ENCODE results near the gene INSYN1. TPM values are rescaled to one million over a fixed set of nuclear protein-coding genes. Genes with fewer than 3 reads are reported as not detected.
"Not testable (repeated sequence)": the region's sequence is repeated elsewhere in the genome, so short reads cannot be mapped to it uniquely, and the experiment has no call there.

INSYN1 gene
- total RNA-seq, 4 donors from 2014 or later, result 12.5 to 27.4 (median 23.8) TPM

DNA sequence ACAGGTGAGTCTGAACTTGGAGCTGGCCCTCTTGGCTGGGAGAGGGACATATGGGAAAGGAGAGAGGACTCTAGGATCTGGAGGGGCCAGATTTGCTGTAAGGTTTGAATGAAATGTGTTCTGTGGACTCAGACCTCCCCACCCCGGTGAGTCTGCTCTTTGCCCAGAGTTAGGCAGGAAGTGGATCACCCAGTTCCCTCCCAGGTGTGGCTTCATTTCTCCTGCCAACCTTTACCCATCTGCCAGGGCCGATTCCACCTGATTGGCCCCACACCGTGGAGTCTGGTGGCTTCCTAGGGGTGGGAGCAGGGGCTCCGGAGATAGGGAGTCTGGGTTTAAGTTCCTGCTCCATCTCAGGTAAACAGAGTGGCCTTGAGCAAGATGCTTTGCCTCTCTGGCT, 43.5 kb downstream of the INSYN1 start:
- DNase-seq (ENCODE audit: extremely low spot score), result no peak
- Histone ChIP-seq H3K4me1 (peaks cover 0 to 7% (median 0%) of the 10 kb centered on the region in 4 donors), H3K9me3 (no peaks in the 10 kb centered on the region), H3K27me3 (no peaks in the 10 kb centered on the region), H3K4me3 (no peak overlapping the region), H3K36me3 (peaks cover 23 to 92% (median 60%) of the 10 kb centered on the region in 4 donors), H3K27ac (replicated peaks in 1 of 4) (no peak overlapping the region)
- intact Hi-C loops (cut with DNase I), result loop anchor here (10.0 kb wide), 1 partner anchor 425 kb away; no protein-coding TSS in a partner anchor
- TF ChIP-seq EP300 (IDR thresholded peaks at IDR 0.05) (no peak), POLR2AphosphoS5 (IDR thresholded peaks at IDR 0.05) (no peak), POLR2A (IDR thresholded peaks at IDR 0.05; ENCODE audit: low read depth) (no peak)
- TF ChIP-seq, protein P1, sequence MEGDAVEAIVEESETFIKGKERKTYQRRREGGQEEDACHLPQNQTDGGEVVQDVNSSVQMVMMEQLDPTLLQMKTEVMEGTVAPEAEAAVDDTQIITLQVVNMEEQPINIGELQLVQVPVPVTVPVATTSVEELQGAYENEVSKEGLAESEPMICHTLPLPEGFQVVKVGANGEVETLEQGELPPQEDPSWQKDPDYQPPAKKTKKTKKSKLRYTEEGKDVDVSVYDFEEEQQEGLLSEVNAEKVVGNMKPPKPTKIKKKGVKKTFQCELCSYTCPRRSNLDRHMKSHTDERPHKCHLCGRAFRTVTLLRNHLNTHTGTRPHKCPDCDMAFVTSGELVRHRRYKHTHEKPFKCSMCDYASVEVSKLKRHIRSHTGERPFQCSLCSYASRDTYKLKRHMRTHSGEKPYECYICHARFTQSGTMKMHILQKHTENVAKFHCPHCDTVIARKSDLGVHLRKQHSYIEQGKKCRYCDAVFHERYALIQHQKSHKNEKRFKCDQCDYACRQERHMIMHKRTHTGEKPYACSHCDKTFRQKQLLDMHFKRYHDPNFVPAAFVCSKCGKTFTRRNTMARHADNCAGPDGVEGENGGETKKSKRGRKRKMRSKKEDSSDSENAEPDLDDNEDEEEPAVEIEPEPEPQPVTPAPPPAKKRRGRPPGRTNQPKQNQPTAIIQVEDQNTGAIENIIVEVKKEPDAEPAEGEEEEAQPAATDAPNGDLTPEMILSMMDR (IDR thresholded peaks at IDR 0.05), result no peak
- WGBS, result 82% methylated on average over 3 of the region's 4 CpGs

DNA sequence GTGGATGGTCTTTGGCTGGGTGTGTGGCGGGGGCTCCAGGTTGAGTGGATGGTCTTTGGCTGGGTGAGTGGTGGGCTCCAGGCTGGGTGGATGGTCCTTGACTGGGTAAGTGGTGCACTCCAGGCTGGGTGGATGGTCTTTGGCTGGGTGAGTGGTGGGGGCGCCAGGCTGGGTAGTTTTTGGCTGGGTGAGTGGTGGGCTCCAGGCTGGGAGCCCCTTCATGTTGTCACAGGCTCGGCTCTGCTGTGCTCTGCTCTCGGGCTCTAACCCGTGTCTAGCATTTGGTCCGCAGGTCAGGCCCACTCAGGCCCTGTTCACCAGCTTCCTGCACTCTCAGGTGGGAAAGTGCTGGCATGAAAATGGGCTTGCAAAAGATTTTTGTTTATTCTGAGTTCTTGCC, 43.9 kb downstream of the INSYN1 start:
- H3K27ac ChIP-seq (replicated peaks in 1 of 4), result no peak overlapping the region
- no peak overlapping the region for H3K4me3 ChIP-seq
- H3K4me1 ChIP-seq, result peaks cover 0 to 11% (median 0%) of the 10 kb centered on the region in 4 donors
- intact Hi-C loops (cut with DNase I), result loop anchor here (10.0 kb wide), 1 partner anchor 424 kb away; no protein-coding TSS in a partner anchor
- H3K27me3 ChIP-seq, result no peaks in the 10 kb centered on the region
- peaks cover 23 to 94% (median 64%) of the 10 kb centered on the region in 4 donors for H3K36me3 ChIP-seq
- no peaks in the 10 kb centered on the region for H3K9me3 ChIP-seq
- 93% methylated on average over 3 of the region's 6 CpGs for WGBS
- no peak for DNase-seq (ENCODE audit: extremely low spot score)
- TF ChIP-seq, protein P1 (IDR thresholded peaks at IDR 0.05), result no peak
- TF ChIP-seq POLR2AphosphoS5 (IDR thresholded peaks at IDR 0.05) (no peak), EP300 (IDR thresholded peaks at IDR 0.05) (no peak), POLR2A (IDR thresholded peaks at IDR 0.05; ENCODE audit: low read depth) (no peak)

DNA sequence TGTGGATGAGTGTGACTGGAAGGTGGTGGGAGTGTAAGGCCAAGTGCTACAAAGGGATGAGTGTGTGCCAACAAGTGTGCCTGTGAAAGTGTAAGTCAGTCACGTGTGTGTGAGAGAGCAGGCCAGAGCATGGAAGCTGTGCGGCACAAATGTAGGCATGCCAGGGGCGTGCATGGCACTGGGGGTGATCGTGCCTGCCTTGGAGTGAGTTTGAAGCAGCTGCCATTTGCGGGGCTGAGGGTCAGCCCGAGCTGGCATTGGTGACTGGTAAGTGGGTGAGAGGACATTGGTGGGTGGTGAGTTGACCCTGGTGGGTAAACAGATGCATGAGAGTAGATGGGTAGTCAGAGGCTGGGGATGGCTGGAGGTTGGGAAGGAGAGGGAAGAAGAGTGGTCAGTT, 44.5 kb downstream of the INSYN1 start:
- TF ChIP-seq EP300 (IDR thresholded peaks at IDR 0.05) (no peak), POLR2A (IDR thresholded peaks at IDR 0.05; ENCODE audit: low read depth) (no peak), POLR2AphosphoS5 (IDR thresholded peaks at IDR 0.05) (no peak)
- TF ChIP-seq, protein P1 (IDR thresholded peaks at IDR 0.05), result no peak
- intact Hi-C loops (cut with DNase I), result loop anchor here (10.0 kb wide), 1 partner anchor 424 kb away; no protein-coding TSS in a partner anchor
- Histone ChIP-seq H3K9me3 (no peaks in the 10 kb centered on the region), H3K27ac (replicated peaks in 1 of 4) (no peak overlapping the region), H3K4me3 (no peak overlapping the region), H3K36me3 (peaks cover 23 to 94% (median 64%) of the 10 kb centered on the region in 4 donors), H3K4me1 (peaks cover 0 to 11% (median 0%) of the 10 kb centered on the region in 4 donors), H3K27me3 (no peaks in the 10 kb centered on the region)
- no peak for DNase-seq (ENCODE audit: extremely low spot score)
- 92% methylated on average over 6 of the region's 6 CpGs for WGBS

DNA sequence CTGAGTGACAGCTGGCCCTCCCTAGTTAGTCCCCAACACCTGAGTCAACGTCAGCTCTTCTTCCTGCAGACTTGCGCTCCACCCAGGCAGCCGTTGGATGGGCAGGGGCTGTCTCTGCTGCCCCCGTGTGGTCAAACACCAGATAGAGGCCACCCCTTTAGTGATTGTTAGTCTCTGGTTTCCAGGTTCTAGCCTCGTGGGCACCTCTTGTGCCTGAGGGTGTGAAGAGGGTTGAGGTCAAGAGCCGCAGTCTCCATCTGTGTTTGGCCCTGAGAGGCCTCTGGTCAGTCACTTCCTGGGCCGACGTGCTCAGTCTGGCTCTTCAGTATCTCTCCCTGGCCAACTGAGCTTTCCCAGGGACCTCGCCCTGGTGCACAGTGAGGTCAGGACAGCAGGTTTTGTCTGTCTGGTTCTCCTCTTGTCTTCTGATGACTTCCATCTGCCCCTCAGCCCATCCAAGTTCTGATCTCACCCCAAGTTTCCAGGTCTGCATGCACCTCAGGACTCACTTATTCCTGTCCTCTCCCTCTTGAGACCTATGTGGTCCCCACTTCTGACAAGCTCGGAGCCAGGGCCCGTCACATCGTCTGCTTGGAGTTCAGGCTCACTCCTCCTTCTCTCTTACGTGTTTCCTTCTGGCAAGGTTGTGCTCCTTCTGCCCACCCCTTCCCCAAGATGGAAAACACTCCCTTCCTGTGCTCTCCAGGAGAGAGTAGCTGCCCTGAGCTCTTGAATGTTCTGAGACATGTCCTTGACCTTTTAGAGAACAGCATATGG, 48.1 kb downstream of the INSYN1 start:
- Histone ChIP-seq H3K4me1 (peaks cover 0 to 11% (median 0%) of the 10 kb centered on the region in 4 donors), H3K4me3 (no peak overlapping the region), H3K36me3 (peaks cover 9 to 76% (median 51%) of the 10 kb centered on the region in 4 donors), H3K27me3 (no peaks in the 10 kb centered on the region), H3K9me3 (no peaks in the 10 kb centered on the region), H3K27ac (replicated peaks in 1 of 4) (no peak overlapping the region)
- intact Hi-C loops (cut with DNase I), result loop anchor here (5.0 to 10.0 kb wide), 2 partner anchors 143 to 420 kb away; no protein-coding TSS in a partner anchor
- no peak for DNase-seq (ENCODE audit: extremely low spot score)
- WGBS, result 59% methylated on average over 9 of the region's 13 CpGs
- no peak for TF ChIP-seq POLR2AphosphoS5 (IDR thresholded peaks at IDR 0.05)
- no peak for TF ChIP-seq POLR2A (IDR thresholded peaks at IDR 0.05; ENCODE audit: low read depth)
- TF ChIP-seq, protein P1 (IDR thresholded peaks at IDR 0.05), result peak; percentile 65 to 83 (median 68)

DNA sequence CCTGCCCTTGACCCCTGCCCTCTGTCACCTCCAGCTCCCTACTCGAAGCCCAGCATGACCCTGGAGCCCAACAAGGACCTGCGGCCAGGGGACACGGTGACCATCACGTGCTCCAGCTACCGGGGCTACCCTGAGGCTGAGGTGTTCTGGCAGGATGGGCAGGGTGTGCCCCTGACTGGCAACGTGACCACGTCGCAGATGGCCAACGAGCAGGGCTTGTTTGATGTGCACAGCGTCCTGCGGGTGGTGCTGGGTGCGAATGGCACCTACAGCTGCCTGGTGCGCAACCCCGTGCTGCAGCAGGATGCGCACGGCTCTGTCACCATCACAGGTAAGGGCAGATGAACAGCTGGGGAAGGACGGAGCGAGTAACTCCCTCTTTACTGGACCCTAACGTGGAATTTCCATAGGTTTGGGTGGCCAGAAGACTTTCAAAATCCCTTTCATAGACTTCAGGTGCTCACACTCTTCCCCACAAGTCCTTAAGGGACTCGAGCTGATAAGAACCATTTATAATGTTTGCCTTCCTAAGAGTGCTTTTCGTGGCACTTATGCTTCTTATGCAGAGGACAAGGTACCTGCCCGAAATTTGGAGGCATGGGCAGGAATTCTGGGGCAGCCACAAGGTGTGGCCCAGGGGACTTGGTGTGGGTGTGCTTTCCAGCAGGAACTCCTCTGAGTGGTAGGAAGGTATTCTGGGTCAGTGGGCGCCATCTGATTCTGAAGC, 48.8 kb downstream of the INSYN1 start:
- peaks cover 0 to 11% (median 0%) of the 10 kb centered on the region in 4 donors for H3K4me1 ChIP-seq
- H3K4me3 ChIP-seq; H3K9me3 ChIP-seq; H3K27me3 ChIP-seq; H3K27ac ChIP-seq (replicated peaks in 1 of 4); DNase-seq (ENCODE audit: extremely low spot score): not testable (repeated sequence)
- peaks cover 9 to 69% (median 46%) of the 10 kb centered on the region in 4 donors for H3K36me3 ChIP-seq
- WGBS, result 85% methylated on average over 9 of the region's 23 CpGs
- intact Hi-C loops (cut with DNase I), result loop anchor here (5.0 to 10.0 kb wide), 2 partner anchors 142 to 420 kb away; no protein-coding TSS in a partner anchor

DNA sequence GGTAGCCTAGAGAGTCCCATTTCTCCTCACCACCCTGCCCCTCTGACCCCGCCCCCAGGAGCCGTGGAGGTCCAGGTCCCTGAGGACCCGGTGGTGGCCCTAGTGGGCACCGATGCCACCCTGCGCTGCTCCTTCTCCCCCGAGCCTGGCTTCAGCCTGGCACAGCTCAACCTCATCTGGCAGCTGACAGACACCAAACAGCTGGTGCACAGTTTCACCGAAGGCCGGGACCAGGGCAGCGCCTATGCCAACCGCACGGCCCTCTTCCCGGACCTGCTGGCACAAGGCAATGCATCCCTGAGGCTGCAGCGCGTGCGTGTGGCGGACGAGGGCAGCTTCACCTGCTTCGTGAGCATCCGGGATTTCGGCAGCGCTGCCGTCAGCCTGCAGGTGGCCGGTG, 49.5 kb downstream of the INSYN1 start:
- Histone ChIP-seq H3K36me3 (peaks cover 9 to 62% (median 41%) of the 10 kb centered on the region in 4 donors), H3K4me1 (peaks cover 0 to 11% (median 0%) of the 10 kb centered on the region in 4 donors)
- not testable (repeated sequence) for H3K9me3 ChIP-seq; H3K4me3 ChIP-seq; H3K27me3 ChIP-seq; DNase-seq (ENCODE audit: extremely low spot score); H3K27ac ChIP-seq (replicated peaks in 1 of 4)
- intact Hi-C loops (cut with DNase I), result loop anchor here (5.0 to 10.0 kb wide), 2 partner anchors 141 to 419 kb away; no protein-coding TSS in a partner anchor
- 88% methylated on average over 23 of the region's 23 CpGs for WGBS
